Activated CD4-positive, alpha-beta T cell treated with anti-CD3 and anti-CD28 coated beads, Interleukin-2, amount 50 U/mL, for 48 hours (primary cell): Measurements from ENCODE around the gene PTPRS.

Experiments
- DNase-seq, 2 experiments: peaks; one replicate each; pipeline ENCODE4 v3.0.0-alpha.2; 2020

PTPRS gene

DNA sequence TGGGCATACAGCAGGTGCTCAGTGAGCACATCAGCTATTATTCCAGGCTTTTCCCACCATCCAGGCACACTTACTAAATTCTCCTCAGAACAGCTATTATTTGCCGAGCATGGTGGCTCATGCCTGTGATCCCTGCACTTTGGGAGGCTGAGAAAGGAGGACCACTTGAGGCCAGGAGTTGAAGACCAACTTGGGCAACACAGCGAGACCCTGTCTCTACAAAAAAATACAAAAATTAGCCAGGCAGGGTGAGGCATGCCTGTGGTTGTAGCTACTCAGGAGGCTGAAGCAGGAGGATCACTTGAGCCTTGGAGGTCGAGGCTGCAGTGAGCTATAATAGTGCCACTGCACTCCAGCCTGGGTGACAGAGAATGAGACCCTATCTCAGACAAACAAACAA lies 35.4 kb downstream of the PTPRS start:
- no peak for DNase-seq

GRCh38 chr19:5304486-5304885 lies 36.1 kb downstream of the PTPRS start:
- DNase-seq, result no peak

DNA sequence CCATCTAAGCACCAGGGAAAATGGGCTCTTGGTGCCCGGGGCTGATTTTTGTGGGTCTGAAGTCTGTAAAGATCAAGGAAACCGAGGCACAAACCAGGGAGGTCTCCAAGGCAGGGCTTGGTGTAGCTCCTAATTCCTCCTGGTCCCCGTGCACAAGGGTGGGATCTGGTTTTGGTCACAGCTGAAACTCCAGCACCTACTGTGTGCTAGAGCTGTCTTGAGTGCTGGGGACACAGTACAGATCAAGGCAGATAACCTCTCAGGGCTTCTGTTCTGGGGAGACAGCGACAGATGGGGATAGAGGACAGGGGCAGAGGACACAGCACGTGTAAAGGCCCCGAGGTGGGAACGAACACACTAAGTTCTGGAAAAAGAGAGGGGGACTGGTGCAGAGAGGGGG lies 37.4 kb downstream of the PTPRS start:
- DNase-seq, result no peak

- no peak for DNase-seq
These were observed 38.2 kb downstream of the PTPRS start for GRCh38 chr19:5302396-5302795.

DNA sequence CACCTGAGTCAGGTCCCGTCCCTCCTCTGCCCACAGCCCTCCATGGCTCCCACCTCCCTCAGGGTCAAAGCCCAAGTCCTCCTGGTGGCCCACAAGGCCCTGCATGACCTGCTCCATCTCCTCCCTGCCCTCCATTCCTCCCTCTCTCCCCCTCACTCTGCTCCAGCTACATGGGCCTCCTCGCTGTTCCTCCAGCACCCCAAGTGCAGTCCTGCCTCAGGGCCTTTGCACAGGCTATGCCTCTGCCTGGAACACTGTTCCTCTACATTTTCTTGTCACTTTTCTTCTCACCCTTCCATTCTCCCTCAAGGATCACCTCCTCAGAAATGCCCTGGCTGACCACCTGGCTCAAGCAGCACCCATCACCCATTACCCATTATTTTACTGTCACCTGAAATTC lies 41.5 kb downstream of the PTPRS start:
- no peak for DNase-seq

- DNase-seq, result no peak
These were observed 42.1 kb downstream of the PTPRS start for GRCh38 chr19:5298471-5298901.

- no peak for DNase-seq
These were observed 43.3 kb downstream of the PTPRS start for GRCh38 chr19:5297272-5297669.

GRCh38 chr19:5296457-5297271 lies 43.9 kb downstream of the PTPRS start:
- DNase-seq, result no peak

DNA sequence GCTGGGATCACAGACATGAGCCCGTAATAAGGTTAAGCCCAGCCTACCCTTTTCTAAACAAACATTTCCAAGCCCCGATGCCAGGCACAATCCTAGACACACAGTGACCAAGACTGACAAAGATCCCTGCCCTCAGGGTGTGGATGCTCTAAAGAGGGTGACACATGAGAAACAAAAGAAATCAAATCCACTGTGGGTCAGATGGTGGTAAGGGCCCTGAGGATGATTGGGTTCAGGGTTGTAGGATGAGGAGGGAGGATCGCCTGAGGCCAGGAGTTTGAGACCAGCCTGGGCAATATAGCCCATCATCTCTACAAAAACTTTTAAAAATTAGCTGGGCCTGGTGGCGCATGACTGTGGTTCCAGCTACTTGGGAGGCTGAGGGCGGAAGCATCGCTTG lies 44.6 kb downstream of the PTPRS start:
- DNase-seq, result no peak

DNA sequence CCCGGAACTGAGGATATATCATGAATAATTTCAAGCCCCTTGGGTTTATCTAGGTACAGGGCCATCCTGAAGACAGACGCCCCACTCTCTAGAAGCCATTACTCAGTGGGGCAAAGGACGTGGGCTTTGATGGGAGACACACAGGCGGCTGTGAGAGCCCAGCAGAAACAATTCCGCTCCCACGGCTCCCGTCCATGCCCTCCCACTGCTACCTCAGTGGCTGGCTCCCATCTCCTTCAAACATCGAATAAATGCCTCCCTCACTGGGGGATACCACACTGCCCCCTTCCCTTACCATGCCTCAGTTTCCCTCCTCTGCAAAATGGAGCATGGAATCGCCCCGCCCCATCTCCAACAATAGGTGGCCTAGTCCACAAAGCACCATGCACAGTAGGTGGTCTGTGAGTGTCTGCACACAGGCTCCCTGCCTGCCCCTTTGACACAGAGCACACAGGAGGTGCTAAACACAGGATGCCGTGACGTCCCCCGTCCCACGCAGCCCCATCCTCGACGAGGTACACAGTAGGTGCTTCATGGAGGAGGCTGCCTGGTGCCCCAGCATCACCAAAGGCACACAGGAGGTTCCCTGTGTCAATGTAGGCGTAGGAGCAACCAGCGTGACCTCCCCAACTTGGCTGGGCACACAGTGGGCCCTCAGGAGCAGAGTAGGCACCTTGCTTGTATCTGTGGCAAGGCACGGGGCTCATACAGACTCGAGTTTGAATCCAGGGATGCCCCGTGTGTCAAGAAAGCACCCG lies 46.0 kb downstream of the PTPRS start:
- DNase-seq, result no peak

DNA sequence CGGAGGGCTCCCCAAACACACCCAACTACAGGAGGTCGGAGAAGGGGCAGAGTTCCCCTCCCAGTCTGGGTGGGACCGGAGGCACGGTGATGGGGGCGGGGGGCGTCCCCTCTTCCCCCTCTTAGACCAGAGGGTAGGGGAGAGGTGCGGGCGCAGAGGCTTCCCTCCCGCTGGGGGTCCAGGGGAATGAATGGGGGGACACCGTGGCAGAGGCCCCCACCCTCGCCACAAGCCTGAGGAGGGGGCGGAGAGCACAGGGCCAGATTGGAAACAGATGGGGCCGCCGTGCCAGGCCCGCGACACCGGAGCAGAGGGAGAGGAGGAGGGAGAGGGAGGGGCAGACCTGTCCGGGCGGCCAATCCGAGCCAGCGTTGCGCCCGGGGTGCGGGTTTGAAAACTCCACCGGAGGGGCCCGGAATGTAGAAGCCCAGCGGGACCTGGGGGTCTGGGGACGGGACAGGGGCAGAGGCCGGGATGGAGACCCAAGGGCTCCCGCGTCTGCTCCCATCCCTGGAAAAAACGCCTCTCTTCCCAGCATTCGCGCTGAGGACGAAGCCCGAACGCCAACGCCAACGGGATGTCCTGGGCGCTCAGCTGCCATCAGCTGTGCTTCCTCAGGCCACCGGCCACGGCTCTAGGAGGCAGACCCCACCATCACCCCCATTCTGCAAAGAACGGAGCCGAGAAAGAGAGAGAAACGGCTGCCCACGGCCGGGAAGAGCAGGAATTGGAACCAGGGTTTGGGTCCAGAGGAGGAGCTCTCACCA lies 46.8 kb downstream of the PTPRS start:
- DNase-seq, result no peak

DNA sequence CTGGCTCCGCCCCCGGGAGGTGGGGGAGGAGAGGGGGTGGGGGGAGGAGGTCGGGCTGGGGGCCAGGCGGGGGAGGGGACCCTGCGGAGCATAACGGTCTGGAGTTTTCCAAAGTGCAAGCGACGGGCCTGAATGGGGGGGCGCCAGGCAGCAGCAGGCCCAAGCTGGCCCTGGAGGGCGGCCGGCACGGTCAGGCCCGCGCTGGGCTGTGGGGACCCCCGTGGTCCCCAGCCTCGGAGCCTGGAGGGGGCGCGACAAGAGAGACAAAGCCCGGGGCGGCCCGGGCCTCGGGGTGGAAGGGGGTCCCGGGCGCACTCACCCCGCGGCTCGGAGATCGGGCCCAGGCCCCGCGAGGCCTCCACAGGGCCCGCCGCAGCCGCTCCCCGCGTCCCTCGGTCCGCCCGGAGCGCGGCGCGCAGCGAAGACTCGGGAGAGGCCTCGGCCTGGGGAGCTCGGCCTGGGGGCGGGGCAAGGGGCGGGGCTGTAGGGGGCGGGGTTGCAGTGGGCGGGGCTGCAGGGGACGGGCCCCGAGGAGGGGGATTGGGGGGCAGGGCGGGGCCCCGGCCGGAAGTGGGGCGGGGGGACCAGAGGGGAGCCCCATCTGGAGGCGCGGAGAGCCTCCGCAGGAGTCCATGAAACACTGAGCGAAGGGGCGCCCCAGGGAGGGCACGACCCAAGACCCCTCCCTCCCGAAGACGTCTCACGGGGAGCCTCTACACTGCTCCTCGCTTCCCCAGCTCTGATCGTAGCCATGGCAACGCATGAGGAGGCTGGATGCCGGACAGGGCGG lies 47.6 kb downstream of the PTPRS start:
- peak; percentile 44 to 49 for DNase-seq

- no peak for DNase-seq
These were observed 48.2 kb downstream of the PTPRS start for GRCh38 chr19:5292453-5292821.

DNA sequence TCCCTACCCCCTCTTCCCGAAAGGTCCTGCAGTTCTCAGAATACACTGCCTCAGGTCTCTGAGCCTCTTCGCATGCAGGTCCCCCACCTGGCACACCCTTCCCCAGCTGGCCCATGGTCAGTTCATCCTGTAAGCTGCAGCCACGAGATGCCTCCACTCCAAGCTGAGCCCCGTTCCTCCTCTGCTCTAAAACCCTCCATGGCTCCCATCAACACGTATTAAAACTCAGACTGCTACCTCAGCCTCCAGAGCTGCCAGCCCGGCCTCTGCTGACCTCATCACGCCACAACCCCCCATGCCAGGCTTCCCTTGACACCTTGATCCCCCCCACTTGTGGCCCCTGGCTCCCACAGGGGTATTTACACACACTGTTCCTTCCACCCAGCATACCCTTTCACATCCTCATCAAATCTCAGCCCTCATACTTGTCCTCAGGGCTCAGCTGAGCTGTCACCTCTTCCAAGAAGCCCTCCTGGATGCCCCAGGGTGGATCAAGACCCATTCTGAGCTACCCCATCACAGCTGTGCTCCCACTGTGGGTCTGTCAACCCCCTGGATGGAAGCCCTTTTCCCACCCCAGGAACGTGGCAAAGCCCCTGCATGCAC lies 48.9 kb downstream of the PTPRS start:
- no peak for DNase-seq
